Tibial nerve (tissue), 3 donors: ENCODE results near the gene SUSD2.

ENCODE experiments used
- POLR2A ChIP-seq, 2 donors: fragments of 450-650 bp; IDR thresholded peaks; one replicate each; pipeline ENCODE4 v1.6.1; 2017; ENCODE audit warnings: antibody characterized with exemption in 2 of 2, mild to moderate bottlenecking in 2 of 2, moderate library complexity in 2 of 2
- TF ChIP-seq, protein P1 (sequence below), 5 experiments: fragments of 200-600 bp in 3 of 5; fragments of 450-650 bp in 2 of 5; sonication (generic) in 3 of 5; IDR thresholded peaks; one replicate each; pipeline ENCODE4 v1.5.1; 2016 to 2019; ENCODE audit warnings: antibody characterized with exemption in 5 of 5, mild to moderate bottlenecking in 3 of 5, moderate library complexity in 2 of 5

DNA sequence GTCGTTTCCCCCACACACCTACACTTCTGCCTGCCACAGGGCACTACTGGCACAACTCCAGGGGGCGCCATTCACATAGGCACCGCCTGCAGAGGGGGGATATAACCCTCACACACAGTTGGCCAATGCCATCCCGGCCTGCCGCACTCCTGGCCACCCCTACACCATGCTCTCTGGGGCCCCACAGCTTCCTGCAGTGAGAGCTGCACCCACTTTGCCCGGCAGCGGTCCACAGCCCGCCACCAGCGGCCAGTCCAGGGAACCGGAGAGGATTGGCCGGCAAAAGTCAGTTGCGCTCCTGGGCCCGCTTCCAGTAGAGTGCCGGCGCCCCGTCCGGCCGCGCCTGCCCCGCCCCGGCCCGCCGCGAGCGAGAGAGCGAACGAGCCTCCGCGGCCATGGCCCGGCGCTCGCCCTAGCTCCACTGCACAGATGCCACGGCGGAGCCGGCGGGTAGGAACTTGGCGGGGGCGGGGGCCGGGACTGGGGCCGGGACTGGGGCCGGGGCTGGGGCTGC lies 25.6 kb upstream of the SUSD2 start:
- TF ChIP-seq, protein P1, sequence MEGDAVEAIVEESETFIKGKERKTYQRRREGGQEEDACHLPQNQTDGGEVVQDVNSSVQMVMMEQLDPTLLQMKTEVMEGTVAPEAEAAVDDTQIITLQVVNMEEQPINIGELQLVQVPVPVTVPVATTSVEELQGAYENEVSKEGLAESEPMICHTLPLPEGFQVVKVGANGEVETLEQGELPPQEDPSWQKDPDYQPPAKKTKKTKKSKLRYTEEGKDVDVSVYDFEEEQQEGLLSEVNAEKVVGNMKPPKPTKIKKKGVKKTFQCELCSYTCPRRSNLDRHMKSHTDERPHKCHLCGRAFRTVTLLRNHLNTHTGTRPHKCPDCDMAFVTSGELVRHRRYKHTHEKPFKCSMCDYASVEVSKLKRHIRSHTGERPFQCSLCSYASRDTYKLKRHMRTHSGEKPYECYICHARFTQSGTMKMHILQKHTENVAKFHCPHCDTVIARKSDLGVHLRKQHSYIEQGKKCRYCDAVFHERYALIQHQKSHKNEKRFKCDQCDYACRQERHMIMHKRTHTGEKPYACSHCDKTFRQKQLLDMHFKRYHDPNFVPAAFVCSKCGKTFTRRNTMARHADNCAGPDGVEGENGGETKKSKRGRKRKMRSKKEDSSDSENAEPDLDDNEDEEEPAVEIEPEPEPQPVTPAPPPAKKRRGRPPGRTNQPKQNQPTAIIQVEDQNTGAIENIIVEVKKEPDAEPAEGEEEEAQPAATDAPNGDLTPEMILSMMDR (IDR thresholded peaks at IDR 0.05): peak in 4 of 5 experiments; percentile 38 to 65 (median 59)
- no peak for TF ChIP-seq POLR2A (IDR thresholded peaks at IDR 0.05)
